Embryonic facial prominence (tissue), 1 donor: ENCODE measurements around the gene AURKAIP1.
"Not testable (repeated sequence)": the region's sequence is repeated elsewhere in the genome, so short reads cannot be mapped to it uniquely, and the experiment has no call there.

ENCODE experiments used
- DNase-seq: peaks from one replicate; pipeline ENCODE4 v3.0.0-alpha.2; 2016; ENCODE audit errors: extremely low spot score

Gene AURKAIP1

GRCh38 chr1:1406821-1407635, 32.0 kb upstream of the AURKAIP1 start, which contains the start of gene MRPL20:
MRPL20 (minus strand) TSS chr1:1407293; CDS start chr1:1407217, 76 bp downstream.
- peak; percentile 80 for DNase-seq

- no peak for DNase-seq
Measured at GRCh38 chr1:1406101-1406820, 31.3 kb upstream of the AURKAIP1 start.

GRCh38 chr1:1403653-1404052, 28.6 kb upstream of the AURKAIP1 start:
- no peak for DNase-seq

GRCh38 chr1:1402901-1403392, 27.9 kb upstream of the AURKAIP1 start:
- DNase-seq = not testable (repeated sequence)

GRCh38 chr1:1402072-1402900, 27.3 kb upstream of the AURKAIP1 start:
- DNase-seq = no peak

- DNase-seq = no peak
Measured at GRCh38 chr1:1401457-1402010, 26.5 kb upstream of the AURKAIP1 start.

- no peak for DNase-seq
Measured at GRCh38 chr1:1400576-1401456, 25.8 kb upstream of the AURKAIP1 start.

- DNase-seq = no peak
Measured at GRCh38 chr1:1399872-1400575, 25.0 kb upstream of the AURKAIP1 start.

- DNase-seq = peak; percentile 83
Measured at GRCh38 chr1:1399187-1399871, 24.3 kb upstream of the AURKAIP1 start, which contains the start of gene CCNL2. CCNL2 (minus strand) TSS chr1:1399335; CDS start chr1:1399306, 29 bp downstream.

- no peak for DNase-seq
Measured at GRCh38 chr1:1398677-1399186, 23.7 kb upstream of the AURKAIP1 start.

GRCh38 chr1:1397839-1398523, 23.0 kb upstream of the AURKAIP1 start:
- DNase-seq = no peak

GRCh38 chr1:1395166-1395565, 20.2 kb upstream of the AURKAIP1 start:
- DNase-seq = no peak

GRCh38 chr1:1394116-1394515, 19.1 kb upstream of the AURKAIP1 start:
- no peak for DNase-seq

- no peak for DNase-seq
Measured at GRCh38 chr1:1393428-1393827, 18.4 kb upstream of the AURKAIP1 start.

- no peak for DNase-seq
Measured at GRCh38 chr1:1393014-1393413, 18.0 kb upstream of the AURKAIP1 start.

- no peak for DNase-seq
Measured at GRCh38 chr1:1391225-1391624, 16.2 kb upstream of the AURKAIP1 start.

GRCh38 chr1:1390675-1391074, 15.7 kb upstream of the AURKAIP1 start:
- no peak for DNase-seq

- DNase-seq = no peak
Measured at GRCh38 chr1:1388078-1388472, 13.1 kb upstream of the AURKAIP1 start.
